Measurements from ENCODE around the gene BTBD9.

BTBD9 gene

GRCh38 chr6:38146734-38147027, 493.0 kb downstream of the BTBD9 start:
- Histone ChIP-seq H3K4me2 (ENCODE audit: insufficient read depth, low read length) (no peak overlapping the region), H3K27me3 (ENCODE audit: insufficient read depth, low read length, poor library complexity) (no peaks in the 10 kb centered on the region), H3K27ac (ENCODE audit: low read length) (no peak overlapping the region), H3K9me3 (ENCODE audit: insufficient read depth, low read length, severe bottlenecking) (no peaks in the 10 kb centered on the region), H3K79me2 (ENCODE audit: insufficient read depth, low read length) (no peaks in the 10 kb centered on the region), H3K4me1 (ENCODE audit: insufficient read depth, low read length) (no peaks in the 10 kb centered on the region), H2AFZ (ENCODE audit: low read depth, low read length) (no peak overlapping the region), H3K36me3 (ENCODE audit: insufficient read depth, low read length) (peaks cover 13% of the 10 kb centered on the region; the same call in 1 of the 2 replicates), H3K4me3 (ENCODE audit: low read depth in 1 of 2, low read length in 2 of 2) (no peak overlapping the region), H3K9ac (ENCODE audit: low read depth, low read length) (no peak overlapping the region), H4K20me1 (ENCODE audit: insufficient read depth, low read length) (peaks cover 35% of the 10 kb centered on the region)
- no peak for TF ChIP-seq EZH2 (IDR thresholded peaks at IDR 0.05; ENCODE audit: borderline replicate concordance, low read depth, low read length, severe bottlenecking)
- TF ChIP-seq CTCF (IDR thresholded peaks at IDR 0.05; ENCODE audit: borderline replicate concordance, extremely low read depth, low read length, poor library complexity, severe bottlenecking): no peak
- no peak for DNase-seq
- ATAC-seq (ENCODE audit: insufficient read depth, low read depth): no peak

GRCh38 chr6:38146021-38146733, 493.6 kb downstream of the BTBD9 start:
- Histone ChIP-seq H3K9me3 (ENCODE audit: insufficient read depth, low read length, severe bottlenecking) (no peaks in the 10 kb centered on the region), H3K79me2 (ENCODE audit: insufficient read depth, low read length) (no peaks in the 10 kb centered on the region), H3K27me3 (ENCODE audit: insufficient read depth, low read length, poor library complexity) (no peaks in the 10 kb centered on the region), H4K20me1 (ENCODE audit: insufficient read depth, low read length) (peaks cover 37% of the 10 kb centered on the region), H3K4me3 (ENCODE audit: low read depth in 1 of 2, low read length in 2 of 2) (no peak overlapping the region), H3K4me1 (ENCODE audit: insufficient read depth, low read length) (no peaks in the 10 kb centered on the region), H3K9ac (ENCODE audit: low read depth, low read length) (no peak overlapping the region), H3K4me2 (ENCODE audit: insufficient read depth, low read length) (no peak overlapping the region), H3K27ac (ENCODE audit: low read length) (no peak overlapping the region), H2AFZ (ENCODE audit: low read depth, low read length) (no peak overlapping the region), H3K36me3 (ENCODE audit: insufficient read depth, low read length) (peaks cover 13% of the 10 kb centered on the region; the same call in 1 of the 2 replicates)
- ATAC-seq (ENCODE audit: insufficient read depth, low read depth) (no peak), DNase-seq (no peak)
- no peak for TF ChIP-seq EZH2 (IDR thresholded peaks at IDR 0.05; ENCODE audit: borderline replicate concordance, low read depth, low read length, severe bottlenecking)
- TF ChIP-seq CTCF (IDR thresholded peaks at IDR 0.05; ENCODE audit: borderline replicate concordance, extremely low read depth, low read length, poor library complexity, severe bottlenecking): no peak

GRCh38 chr6:38144365-38144945, 495.3 kb downstream of the BTBD9 start:
- DNase-seq: no peak
- H3K4me2 ChIP-seq (ENCODE audit: insufficient read depth, low read length): no peak overlapping the region
- H3K4me1 ChIP-seq (ENCODE audit: insufficient read depth, low read length): no peaks in the 10 kb centered on the region
- no peak overlapping the region for H2AFZ ChIP-seq (ENCODE audit: low read depth, low read length)
- H4K20me1 ChIP-seq (ENCODE audit: insufficient read depth, low read length): peaks cover 23% of the 10 kb centered on the region
- TF ChIP-seq CTCF (IDR thresholded peaks at IDR 0.05; ENCODE audit: borderline replicate concordance, extremely low read depth, low read length, poor library complexity, severe bottlenecking): no peak
- no peak for TF ChIP-seq EZH2 (IDR thresholded peaks at IDR 0.05; ENCODE audit: borderline replicate concordance, low read depth, low read length, severe bottlenecking)
- H3K27me3 ChIP-seq (ENCODE audit: insufficient read depth, low read length, poor library complexity): no peaks in the 10 kb centered on the region
- ATAC-seq (ENCODE audit: insufficient read depth, low read depth): no peak
- no peak overlapping the region for H3K4me3 ChIP-seq (ENCODE audit: low read depth in 1 of 2, low read length in 2 of 2)
- H3K79me2 ChIP-seq (ENCODE audit: insufficient read depth, low read length): no peaks in the 10 kb centered on the region
- H3K9me3 ChIP-seq (ENCODE audit: insufficient read depth, low read length, severe bottlenecking): no peaks in the 10 kb centered on the region
- no peak overlapping the region for H3K27ac ChIP-seq (ENCODE audit: low read length)
- no peak overlapping the region for H3K9ac ChIP-seq (ENCODE audit: low read depth, low read length)
- H3K36me3 ChIP-seq (ENCODE audit: insufficient read depth, low read length): peaks cover 11% of the 10 kb centered on the region; the same call in 1 of the 2 replicates

All from DND-41 (cell line).